GM10266 (cell line): ENCODE results near the gene KDM6B.
"Not testable (repeated sequence)": the region's sequence is repeated elsewhere in the genome, so short reads cannot be mapped to it uniquely, and the experiment has no call there.

Experiments used
- DNase-seq: peaks from one replicate; pipeline ENCODE4 v3.0.0; 2012; ENCODE audit errors: extremely low spot score
- TF ChIP-seq, protein P1 (sequence below): IDR thresholded peaks from 2 replicates; pipeline ENCODE4 v1.5.1; 2012; ENCODE audit warnings: mild to moderate bottlenecking, low read depth; ENCODE audit not compliant: control insufficient read depth, insufficient read depth; ENCODE audit errors: missing control alignments

Gene KDM6B

DNA sequence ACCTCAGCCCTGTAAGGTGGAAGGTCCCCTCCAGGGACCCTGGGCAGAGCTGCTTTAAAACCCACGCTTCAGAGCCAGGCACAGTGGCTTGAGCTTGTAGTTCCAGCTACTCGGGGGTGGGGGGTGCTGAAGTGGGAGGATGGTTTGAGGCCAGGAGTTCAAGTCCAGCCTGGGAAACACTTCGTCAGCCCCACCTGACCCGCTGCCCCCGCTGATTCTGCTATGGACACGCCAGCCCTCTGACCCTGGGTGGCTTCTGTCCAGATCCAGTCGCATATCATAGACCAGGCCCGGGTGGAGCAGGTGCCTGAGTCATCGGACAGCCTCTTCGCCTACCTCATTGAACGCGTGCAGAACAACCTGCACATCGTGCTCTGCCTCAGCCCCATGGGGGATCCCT, 35.2 kb upstream of the KDM6B start:
- DNase-seq = no peak

DNA sequence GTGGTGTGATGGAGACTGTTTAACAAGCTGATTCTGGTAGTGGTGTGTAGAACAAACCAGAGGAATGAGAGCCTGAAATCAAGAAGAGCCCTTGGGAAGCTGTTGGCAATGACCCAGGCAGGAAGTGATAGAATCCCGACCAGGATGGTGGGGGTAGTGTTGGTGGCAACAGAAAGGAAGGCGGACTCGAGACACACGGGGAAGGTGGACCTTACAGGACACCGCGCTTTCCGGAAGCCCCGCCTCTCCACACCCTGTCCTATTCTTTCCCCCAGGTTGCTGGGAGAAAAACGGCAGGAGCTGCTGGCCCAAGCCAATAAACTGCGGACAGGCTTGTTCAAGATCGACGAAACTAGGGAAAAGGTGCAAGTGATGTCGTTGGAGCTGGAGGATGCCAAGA, 30.0 kb upstream of the KDM6B start:
- no peak for DNase-seq

More for the DNA sequence above, 35.2 kb upstream of the KDM6B start:
- TF ChIP-seq, protein P1, sequence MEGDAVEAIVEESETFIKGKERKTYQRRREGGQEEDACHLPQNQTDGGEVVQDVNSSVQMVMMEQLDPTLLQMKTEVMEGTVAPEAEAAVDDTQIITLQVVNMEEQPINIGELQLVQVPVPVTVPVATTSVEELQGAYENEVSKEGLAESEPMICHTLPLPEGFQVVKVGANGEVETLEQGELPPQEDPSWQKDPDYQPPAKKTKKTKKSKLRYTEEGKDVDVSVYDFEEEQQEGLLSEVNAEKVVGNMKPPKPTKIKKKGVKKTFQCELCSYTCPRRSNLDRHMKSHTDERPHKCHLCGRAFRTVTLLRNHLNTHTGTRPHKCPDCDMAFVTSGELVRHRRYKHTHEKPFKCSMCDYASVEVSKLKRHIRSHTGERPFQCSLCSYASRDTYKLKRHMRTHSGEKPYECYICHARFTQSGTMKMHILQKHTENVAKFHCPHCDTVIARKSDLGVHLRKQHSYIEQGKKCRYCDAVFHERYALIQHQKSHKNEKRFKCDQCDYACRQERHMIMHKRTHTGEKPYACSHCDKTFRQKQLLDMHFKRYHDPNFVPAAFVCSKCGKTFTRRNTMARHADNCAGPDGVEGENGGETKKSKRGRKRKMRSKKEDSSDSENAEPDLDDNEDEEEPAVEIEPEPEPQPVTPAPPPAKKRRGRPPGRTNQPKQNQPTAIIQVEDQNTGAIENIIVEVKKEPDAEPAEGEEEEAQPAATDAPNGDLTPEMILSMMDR = no peak

GRCh38 chr17:7806587-7806986, 27.4 kb upstream of the KDM6B start:
- TF ChIP-seq, protein P1 = no peak
- DNase-seq = no peak

More for the DNA sequence above, 30.0 kb upstream of the KDM6B start:
- TF ChIP-seq, protein P1 = no peak

- TF ChIP-seq, protein P1 = no peak
- no peak for DNase-seq
These were observed 26.8 kb upstream of the KDM6B start for GRCh38 chr17:7807206-7807605.

DNA sequence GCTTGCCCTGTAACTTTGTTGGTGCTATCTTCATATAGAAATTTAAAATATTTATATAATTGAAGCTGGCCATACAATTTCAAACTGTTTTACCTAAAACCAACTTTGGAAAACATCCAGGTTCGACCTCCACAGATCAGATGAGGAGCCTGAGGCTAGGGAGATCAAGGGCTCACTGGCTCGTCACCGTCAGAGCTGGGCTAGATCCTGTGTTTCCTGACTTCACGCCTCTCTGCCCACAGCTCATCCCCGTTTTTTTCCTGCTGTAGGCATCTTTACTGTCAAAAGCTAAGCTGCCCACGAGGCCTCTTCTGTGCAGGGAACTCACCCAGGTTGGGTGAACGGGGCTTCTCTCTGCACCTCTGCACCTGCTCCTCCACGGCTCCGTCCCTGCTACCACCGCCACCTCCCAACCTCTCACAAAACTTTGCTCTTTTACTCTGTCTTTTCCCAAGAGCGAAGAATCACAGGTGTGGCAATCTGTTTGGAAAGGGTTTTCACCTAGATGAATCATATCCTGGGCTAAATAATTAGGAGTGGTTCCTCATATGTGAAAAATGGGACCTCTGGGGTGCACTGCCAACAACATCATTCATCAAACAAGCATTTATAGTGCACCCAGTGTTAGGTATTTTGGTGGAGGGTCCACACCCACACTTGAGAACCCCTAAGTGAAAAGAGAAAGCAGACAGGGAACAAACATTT, 24.8 kb upstream of the KDM6B start:
- TF ChIP-seq, protein P1 = no peak

DNA sequence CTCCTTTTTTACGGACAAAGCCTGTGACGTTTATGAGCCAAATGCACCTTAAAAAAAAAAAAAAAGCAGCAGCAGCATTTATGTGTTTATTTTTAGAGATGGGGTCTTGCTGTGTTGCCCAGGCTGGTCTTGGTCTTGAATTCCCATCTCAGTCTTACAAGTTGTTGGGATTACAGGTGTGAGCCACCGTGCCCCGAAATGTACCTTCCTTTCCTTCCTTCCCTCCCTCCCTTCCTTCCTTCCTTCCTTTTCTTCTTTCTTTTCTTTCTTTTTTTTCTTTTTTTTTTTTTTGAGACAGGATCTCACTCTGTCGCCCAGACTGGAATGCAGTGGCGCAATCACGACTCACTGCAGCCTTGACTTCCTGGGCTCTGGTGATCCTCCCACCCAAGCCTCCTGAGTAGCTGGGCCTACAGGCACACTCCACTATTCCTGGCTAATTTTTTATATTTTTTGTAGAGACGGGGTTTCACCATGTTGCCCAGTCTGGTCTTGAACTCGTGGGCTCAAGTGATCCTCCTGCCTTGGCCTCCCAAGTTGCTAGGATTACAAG, 24.1 kb upstream of the KDM6B start:
- DNase-seq = not testable (repeated sequence)

More for the DNA sequence above, 24.8 kb upstream of the KDM6B start:
- no peak for DNase-seq

GRCh38 chr17:7811251-7811650, 22.8 kb upstream of the KDM6B start:
- DNase-seq = no peak
- TF ChIP-seq, protein P1 = no peak
